ENCODE data around the gene CREB1.
"Not testable (repeated sequence)": the region's sequence is repeated elsewhere in the genome, so short reads cannot be mapped to it uniquely, and the experiment has no call there.

CREB1 gene

DNA sequence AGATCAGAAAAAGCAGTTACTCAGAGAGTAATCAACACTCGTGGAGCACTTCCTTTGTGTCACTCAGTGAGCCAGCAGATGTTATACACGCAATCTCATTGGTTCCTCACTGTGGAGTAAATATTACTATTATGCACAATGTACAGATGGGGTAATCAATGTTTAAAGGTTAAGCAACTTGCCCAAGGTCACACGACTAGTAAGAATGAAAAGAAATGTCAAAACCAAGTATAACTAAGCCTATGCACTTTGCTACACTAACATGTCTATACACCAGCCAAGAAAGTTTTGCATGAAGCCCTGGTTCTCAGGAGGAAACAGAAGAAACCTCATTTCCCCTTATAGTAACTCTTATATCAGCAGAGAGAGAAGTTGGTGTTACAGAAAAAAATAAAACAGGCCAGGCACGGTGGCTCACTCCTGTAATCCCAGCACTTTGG is 90.0 kb downstream of the CREB1 start:
- DNase-seq: no peak

DNA sequence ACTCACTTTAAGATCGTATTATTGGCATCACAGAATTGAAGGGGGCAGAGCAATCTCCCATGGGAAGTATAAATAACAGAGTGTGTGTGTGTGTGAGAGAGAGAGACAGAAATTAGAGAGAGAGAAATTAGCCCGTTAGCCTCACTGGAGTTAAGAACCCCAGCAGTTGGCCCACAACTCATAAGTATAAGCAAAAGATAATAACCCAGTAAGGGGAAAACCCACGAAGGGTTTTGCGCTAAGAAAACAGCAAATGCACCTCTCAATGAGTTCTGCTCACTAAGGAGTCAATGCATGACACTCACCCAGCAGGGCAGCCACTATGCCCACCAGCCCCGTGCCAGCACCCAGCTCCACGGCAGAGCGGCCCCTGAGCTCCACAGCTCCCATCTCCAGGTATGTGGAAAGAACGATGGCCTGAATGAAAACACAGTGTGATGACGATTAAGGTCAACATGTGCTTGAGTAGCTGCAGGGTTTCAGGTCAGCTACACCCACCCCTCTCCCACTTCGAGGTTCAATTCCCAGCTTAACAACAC is 91.8 kb downstream of the CREB1 start:
- no peak for DNase-seq

- no peak for DNase-seq
Measured at GRCh38 chr2:207624185-207625013, 94.6 kb downstream of the CREB1 start.

DNA sequence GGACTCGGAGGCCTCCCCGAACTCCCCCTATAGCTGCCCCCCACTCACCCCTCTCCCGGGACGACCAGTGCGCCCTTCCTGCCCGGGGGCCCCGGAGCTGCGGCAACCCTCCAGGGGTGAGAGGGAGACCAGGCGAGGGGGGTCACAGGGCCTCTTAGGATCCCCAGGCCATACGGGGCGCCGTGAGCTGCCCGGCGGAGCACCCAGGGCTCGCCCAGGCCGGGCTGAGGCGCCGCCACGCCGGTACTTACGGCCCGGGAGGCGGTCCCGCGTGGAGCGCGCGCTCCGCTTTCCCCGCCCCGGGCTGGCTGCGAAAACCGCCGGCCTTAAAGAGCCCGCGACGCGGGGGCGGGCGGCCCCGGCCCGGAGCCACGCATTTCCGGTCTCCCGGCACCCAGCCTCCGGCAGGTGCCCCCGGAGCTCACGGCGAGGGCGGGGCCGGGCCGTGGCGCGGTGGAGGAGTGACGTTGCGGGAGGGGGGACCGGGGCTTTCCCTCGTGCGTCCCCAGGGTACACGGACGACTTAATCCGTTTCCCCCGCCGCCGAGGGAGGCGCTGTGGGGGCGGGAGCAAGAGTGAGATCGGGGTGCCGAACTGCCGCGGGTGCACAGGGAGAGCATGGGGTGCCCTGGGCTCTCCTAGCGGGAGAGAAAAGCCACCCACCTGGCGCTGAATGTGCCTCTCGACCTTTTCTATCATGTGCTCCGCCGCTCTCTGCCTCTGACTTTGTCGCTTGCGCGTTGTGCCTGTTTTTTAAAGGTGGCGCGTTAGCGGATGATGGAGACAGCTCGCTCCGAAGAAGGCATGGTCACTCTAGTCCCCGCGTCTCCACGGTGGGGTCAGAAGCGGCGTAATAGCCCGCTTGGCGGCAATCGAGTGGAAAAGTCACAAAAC is 95.5 kb downstream of the CREB1 start, which contains the start of gene METTL21A:
METTL21A (minus strand) TSS at position 381 of the 894 bp plus-strand sequence. CDS start 1,019 bp downstream, outside the sequence.
- peak; percentile 96 for DNase-seq

GRCh38 chr2:207629553-207629952 is 99.8 kb downstream of the CREB1 start:
- DNase-seq: no peak

GRCh38 chr2:207630491-207630890 is 100.7 kb downstream of the CREB1 start:
- DNase-seq: no peak

DNA sequence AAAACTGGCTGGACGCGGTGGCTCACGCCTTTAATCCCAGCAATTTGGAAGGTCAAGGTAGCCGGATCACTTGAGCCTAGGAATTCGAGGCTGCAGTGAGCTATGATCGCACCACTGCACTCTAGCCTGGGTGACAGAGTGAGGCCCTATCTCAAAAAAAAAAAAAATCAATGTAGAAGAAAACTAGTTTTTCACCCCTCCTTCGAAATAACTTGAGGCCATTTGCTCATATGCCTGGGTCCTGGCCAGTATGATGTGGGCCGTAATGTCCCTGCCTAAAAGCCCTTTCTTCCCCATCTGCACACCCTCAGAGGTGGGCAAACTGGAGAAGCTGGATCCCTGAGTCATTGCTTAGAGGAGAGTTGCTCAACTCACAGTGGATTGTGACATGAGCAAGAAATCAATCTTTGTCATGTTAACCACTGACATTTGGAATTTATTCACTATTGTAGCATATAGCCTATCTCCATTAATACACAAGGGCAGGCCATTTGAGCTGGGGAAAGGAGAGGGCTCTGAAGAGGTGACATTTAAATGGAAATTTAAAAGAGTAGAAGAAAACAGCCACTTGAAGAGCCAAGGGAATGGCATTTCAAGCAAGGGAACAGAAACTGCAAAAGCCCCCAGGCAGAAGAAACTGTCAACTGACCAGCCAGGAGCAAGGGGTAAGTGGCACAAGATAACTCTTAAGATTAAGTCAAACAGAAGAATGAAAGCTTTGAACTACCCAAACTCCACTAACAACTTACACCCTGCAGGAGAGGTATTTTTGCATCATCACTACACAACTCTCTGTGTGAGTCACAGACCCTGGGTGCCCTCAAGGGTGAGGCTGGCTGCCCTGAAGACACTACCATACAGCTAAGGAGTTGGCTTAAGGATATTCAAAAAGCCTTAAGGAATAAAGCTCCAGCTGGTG is 103.1 kb downstream of the CREB1 start:
- DNase-seq: no peak

DNA sequence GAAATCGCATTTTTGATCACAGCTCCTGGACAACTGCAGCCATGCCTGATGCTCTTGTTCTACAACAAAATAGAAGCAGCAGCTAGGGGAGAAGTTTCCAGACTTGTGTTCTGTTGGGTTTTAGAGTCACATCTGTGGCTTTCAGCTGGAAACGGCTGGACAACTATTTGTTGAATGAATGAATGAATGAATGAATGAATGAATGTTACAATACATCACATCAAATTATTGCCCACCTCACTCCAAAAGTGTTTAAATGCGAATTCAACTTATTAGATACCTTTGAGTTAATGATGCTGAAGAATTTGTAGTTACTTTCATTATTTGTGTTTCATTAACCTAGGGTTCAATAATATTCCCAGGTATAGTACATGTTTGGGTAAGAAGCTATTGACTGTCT is 103.9 kb downstream of the CREB1 start:
- no peak for DNase-seq

DNA sequence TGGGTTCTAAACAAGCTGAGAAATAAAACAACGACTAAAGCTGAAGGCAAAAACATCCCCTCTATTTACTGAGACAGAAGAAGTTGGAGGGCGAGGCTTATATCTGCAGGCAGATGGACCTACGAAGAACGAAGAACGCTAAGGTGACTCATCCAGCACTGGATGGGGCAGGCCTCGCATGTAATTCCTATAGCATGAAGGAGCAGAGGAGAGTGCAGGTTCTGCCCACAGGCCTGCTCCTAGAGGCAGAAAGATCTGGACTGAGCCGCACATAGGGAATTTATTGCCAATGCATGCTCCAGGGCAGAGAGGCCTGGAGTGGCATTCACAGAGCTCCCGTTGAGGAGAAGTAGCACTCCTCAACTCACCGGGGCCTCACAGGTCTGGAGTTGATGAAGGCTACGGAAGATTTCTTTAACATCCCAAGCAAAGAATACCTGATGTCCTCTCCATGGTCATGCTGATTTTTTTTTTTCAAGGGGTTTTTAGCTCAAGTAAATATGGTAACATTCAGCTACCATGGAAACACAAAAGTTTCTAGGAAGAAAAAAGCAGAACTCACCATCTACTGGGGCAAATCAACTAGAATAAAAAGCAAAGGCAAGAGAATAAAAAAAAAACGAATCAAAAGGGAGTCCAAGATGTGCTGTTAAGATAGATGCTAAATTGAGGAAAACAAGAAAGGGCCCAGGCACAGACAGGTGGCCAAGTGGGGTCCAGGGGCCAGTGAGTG is 105.9 kb downstream of the CREB1 start:
- DNase-seq: no peak

DNA sequence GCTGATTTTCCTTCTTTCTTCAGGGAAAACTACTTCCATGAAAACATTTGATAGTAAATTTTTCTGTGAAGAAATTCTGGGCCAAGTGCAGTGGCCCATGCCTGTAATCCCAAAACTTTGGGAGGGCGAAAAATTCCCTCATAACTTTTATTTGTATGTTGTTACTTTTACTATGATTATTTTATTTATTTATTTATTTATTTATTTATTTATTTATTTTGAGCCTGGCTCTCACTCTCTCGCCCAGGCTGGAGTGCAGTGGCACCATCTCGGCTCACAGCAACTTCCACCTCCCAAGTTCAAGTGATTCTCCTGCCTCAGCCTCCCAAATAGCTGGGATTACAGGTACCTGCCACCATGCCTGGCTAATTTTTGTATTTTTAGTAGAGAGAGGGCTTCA is 109.5 kb downstream of the CREB1 start:
- not testable (repeated sequence) for DNase-seq

- no peak for DNase-seq
Measured at GRCh38 chr2:207640160-207640559, 110.4 kb downstream of the CREB1 start.

DNA sequence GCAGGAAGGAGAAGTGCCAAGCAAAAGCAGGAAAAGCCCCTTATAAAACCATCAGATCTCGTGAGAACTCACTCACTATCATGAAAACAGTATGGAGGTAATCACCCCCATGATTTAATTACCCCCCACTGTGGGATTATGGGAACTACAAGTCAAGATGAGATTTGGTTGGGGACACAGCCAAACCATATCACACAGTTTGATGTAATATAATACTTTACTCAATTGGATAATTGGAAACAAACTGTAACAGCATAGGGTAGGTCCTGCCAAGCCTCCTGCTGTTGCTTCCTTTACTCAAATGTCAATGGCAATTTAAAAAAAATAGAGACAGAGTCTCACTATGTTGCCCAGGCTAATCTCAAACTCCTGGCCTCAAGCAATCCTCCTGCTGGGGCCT is 110.9 kb downstream of the CREB1 start:
- no peak for DNase-seq

DNA sequence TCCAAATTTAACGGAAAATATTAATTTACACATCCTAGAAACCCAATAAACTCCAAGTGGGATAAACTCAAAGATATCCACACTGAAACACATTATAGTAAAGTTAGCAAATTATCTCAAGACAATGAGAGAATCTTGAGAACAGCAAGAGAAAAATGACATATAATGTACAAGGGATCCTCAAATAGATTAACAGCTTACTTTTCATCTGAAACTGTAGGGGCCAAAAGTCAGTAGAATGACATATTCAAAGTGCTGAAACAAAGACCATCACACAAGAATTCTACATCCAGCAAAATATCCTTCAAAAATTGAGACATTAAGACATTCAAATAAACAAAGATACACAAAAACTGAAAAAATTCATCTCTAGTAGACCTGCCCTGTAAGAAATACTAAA is 114.1 kb downstream of the CREB1 start:
- no peak for DNase-seq

DNA sequence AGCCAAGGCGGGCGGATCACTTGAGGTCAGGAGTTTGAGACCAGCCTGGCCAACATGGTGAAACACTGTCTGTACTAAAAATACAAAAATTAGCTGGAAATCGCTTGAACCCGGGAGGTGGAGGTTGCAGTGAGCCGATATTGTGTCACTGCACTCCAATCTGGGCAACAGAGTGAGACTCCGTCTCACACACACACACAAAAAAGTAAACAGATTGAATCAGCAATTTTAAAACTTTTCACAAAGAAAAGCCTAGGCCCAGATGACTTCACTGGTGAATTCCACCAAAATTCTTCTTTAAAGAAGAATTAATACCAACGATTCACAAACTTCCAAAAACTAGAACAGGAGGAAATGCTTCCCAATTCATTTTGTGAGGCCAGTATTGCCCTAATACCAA is 116.8 kb downstream of the CREB1 start:
- DNase-seq: not testable (repeated sequence)
